Measurements from ENCODE around the gene CGNL1. TPM values are rescaled to one million over a fixed set of nuclear protein-coding genes. Genes with fewer than 3 reads are reported as not detected.

Gene CGNL1
- total RNA-seq, 2 donors from 2014 or later: not detected

GRCh38 chr15:57505949-57506391 is 129.7 kb downstream of the CGNL1 start:
- ATAC-seq (replicated peaks in 1 of 2): no peak
- Mint-ChIP-seq H3K27ac (no peak overlapping the region), H3K36me3 (ENCODE audit: insufficient read depth in 2 of 2) (no peaks in the 10 kb centered on the region), H3K4me1 (ENCODE audit: low read depth) (no peaks in the 10 kb centered on the region), H3K9me3 (no peaks in the 10 kb centered on the region), H3K4me3 (no peak overlapping the region), H3K27me3 (ENCODE audit: low read depth) (no peaks in the 10 kb centered on the region)
- DNase-seq: no peak

- no peaks in the 10 kb centered on the region for H3K27me3 Mint-ChIP-seq (ENCODE audit: low read depth)
- no peaks in the 10 kb centered on the region for H3K9me3 Mint-ChIP-seq
- H3K36me3 Mint-ChIP-seq (ENCODE audit: insufficient read depth in 2 of 2): no peaks in the 10 kb centered on the region
- no peak for DNase-seq
- ATAC-seq (replicated peaks in 1 of 2): no peak
- H3K4me3 Mint-ChIP-seq: no peak overlapping the region
- no peaks in the 10 kb centered on the region for H3K4me1 Mint-ChIP-seq (ENCODE audit: low read depth)
- H3K27ac Mint-ChIP-seq: no peak overlapping the region
Observed at GRCh38 chr15:57506422-57506821, 130.1 kb downstream of the CGNL1 start.

GRCh38 chr15:57507111-57507510 is 130.8 kb downstream of the CGNL1 start:
- ATAC-seq (replicated peaks in 1 of 2): no peak
- Mint-ChIP-seq H3K27ac (no peak overlapping the region), H3K27me3 (ENCODE audit: low read depth) (no peaks in the 10 kb centered on the region)

GRCh38 chr15:57509126-57509525 is 132.8 kb downstream of the CGNL1 start:
- no peaks in the 10 kb centered on the region for H3K27me3 Mint-ChIP-seq (ENCODE audit: low read depth)
- no peaks in the 10 kb centered on the region for H3K36me3 Mint-ChIP-seq (ENCODE audit: insufficient read depth in 2 of 2)
- ATAC-seq (replicated peaks in 1 of 2): no peak

More at GRCh38 chr15:57507111-57507510, 130.8 kb downstream of the CGNL1 start:
- no peak overlapping the region for H3K4me3 Mint-ChIP-seq
- H3K36me3 Mint-ChIP-seq (ENCODE audit: insufficient read depth in 2 of 2): no peaks in the 10 kb centered on the region
- H3K9me3 Mint-ChIP-seq: no peaks in the 10 kb centered on the region
- no peak for DNase-seq
- no peaks in the 10 kb centered on the region for H3K4me1 Mint-ChIP-seq (ENCODE audit: low read depth)

GRCh38 chr15:57509965-57510364 is 133.7 kb downstream of the CGNL1 start:
- H3K4me1 Mint-ChIP-seq (ENCODE audit: low read depth): no peaks in the 10 kb centered on the region
- no peaks in the 10 kb centered on the region for H3K9me3 Mint-ChIP-seq
- DNase-seq (no peak), ATAC-seq (replicated peaks in 1 of 2) (no peak)
- no peak overlapping the region for H3K4me3 Mint-ChIP-seq
- H3K27me3 Mint-ChIP-seq (ENCODE audit: low read depth): no peaks in the 10 kb centered on the region
- no peaks in the 10 kb centered on the region for H3K36me3 Mint-ChIP-seq (ENCODE audit: insufficient read depth in 2 of 2)
- H3K27ac Mint-ChIP-seq: no peak overlapping the region

More at GRCh38 chr15:57509126-57509525, 132.8 kb downstream of the CGNL1 start:
- Mint-ChIP-seq H3K27ac (no peak overlapping the region), H3K4me3 (no peak overlapping the region), H3K9me3 (no peaks in the 10 kb centered on the region), H3K4me1 (ENCODE audit: low read depth) (no peaks in the 10 kb centered on the region)
- no peak for DNase-seq

GRCh38 chr15:57510647-57511046 is 134.3 kb downstream of the CGNL1 start:
- no peak for DNase-seq
- Mint-ChIP-seq H3K27me3 (ENCODE audit: low read depth) (no peaks in the 10 kb centered on the region), H3K36me3 (ENCODE audit: insufficient read depth in 2 of 2) (no peaks in the 10 kb centered on the region), H3K27ac (no peak overlapping the region), H3K9me3 (no peaks in the 10 kb centered on the region), H3K4me3 (no peak overlapping the region), H3K4me1 (ENCODE audit: low read depth) (no peaks in the 10 kb centered on the region)
- no peak for ATAC-seq (replicated peaks in 1 of 2)

- H3K9me3 Mint-ChIP-seq: no peaks in the 10 kb centered on the region
- no peaks in the 10 kb centered on the region for H3K27me3 Mint-ChIP-seq (ENCODE audit: low read depth)
- no peak overlapping the region for H3K27ac Mint-ChIP-seq
- no peak overlapping the region for H3K4me3 Mint-ChIP-seq
- DNase-seq: no peak
- no peaks in the 10 kb centered on the region for H3K36me3 Mint-ChIP-seq (ENCODE audit: insufficient read depth in 2 of 2)
- no peaks in the 10 kb centered on the region for H3K4me1 Mint-ChIP-seq (ENCODE audit: low read depth)
- no peak for ATAC-seq (replicated peaks in 1 of 2)
Observed at GRCh38 chr15:57516327-57517029, 140.2 kb downstream of the CGNL1 start.

GRCh38 chr15:57517030-57517671 is 140.8 kb downstream of the CGNL1 start:
- no peaks in the 10 kb centered on the region for H3K4me1 Mint-ChIP-seq (ENCODE audit: low read depth)
- H3K27ac Mint-ChIP-seq: no peak overlapping the region
- no peaks in the 10 kb centered on the region for H3K9me3 Mint-ChIP-seq
- no peak for ATAC-seq (replicated peaks in 1 of 2)
- no peak for DNase-seq
- no peaks in the 10 kb centered on the region for H3K36me3 Mint-ChIP-seq (ENCODE audit: insufficient read depth in 2 of 2)
- H3K4me3 Mint-ChIP-seq: no peak overlapping the region
- H3K27me3 Mint-ChIP-seq (ENCODE audit: low read depth): no peaks in the 10 kb centered on the region

GRCh38 chr15:57518779-57519405 is 142.6 kb downstream of the CGNL1 start:
- ATAC-seq (replicated peaks in 1 of 2) (no peak), DNase-seq (no peak)
- Mint-ChIP-seq H3K36me3 (ENCODE audit: insufficient read depth in 2 of 2) (no peaks in the 10 kb centered on the region), H3K4me1 (ENCODE audit: low read depth) (no peaks in the 10 kb centered on the region), H3K4me3 (no peak overlapping the region), H3K27ac (no peak overlapping the region), H3K9me3 (no peaks in the 10 kb centered on the region), H3K27me3 (ENCODE audit: low read depth) (peaks cover 7% of the 10 kb centered on the region)

- no peaks in the 10 kb centered on the region for H3K36me3 Mint-ChIP-seq (ENCODE audit: insufficient read depth in 2 of 2)
- no peak for ATAC-seq (replicated peaks in 1 of 2)
Observed at GRCh38 chr15:57519806-57520205, 143.5 kb downstream of the CGNL1 start.

GRCh38 chr15:57521503-57521902 is 145.2 kb downstream of the CGNL1 start:
- no peaks in the 10 kb centered on the region for H3K36me3 Mint-ChIP-seq (ENCODE audit: insufficient read depth in 2 of 2)
- ATAC-seq (replicated peaks in 1 of 2): no peak
- H3K9me3 Mint-ChIP-seq: no peaks in the 10 kb centered on the region
- H3K27me3 Mint-ChIP-seq (ENCODE audit: low read depth): peaks cover 12% of the 10 kb centered on the region
- no peak overlapping the region for H3K4me3 Mint-ChIP-seq
- H3K27ac Mint-ChIP-seq: no peak overlapping the region
- no peak for DNase-seq
- H3K4me1 Mint-ChIP-seq (ENCODE audit: low read depth): no peaks in the 10 kb centered on the region

More at GRCh38 chr15:57519806-57520205, 143.5 kb downstream of the CGNL1 start:
- Mint-ChIP-seq H3K9me3 (no peaks in the 10 kb centered on the region), H3K4me3 (no peak overlapping the region), H3K4me1 (ENCODE audit: low read depth) (no peaks in the 10 kb centered on the region), H3K27ac (no peak overlapping the region), H3K27me3 (ENCODE audit: low read depth) (peaks cover 7% of the 10 kb centered on the region)
- no peak for DNase-seq

- no peaks in the 10 kb centered on the region for H3K9me3 Mint-ChIP-seq
- H3K4me1 Mint-ChIP-seq (ENCODE audit: low read depth): no peaks in the 10 kb centered on the region
- H3K4me3 Mint-ChIP-seq: no peak overlapping the region
- H3K36me3 Mint-ChIP-seq (ENCODE audit: insufficient read depth in 2 of 2): no peaks in the 10 kb centered on the region
- H3K27ac Mint-ChIP-seq: no peak overlapping the region
- ATAC-seq (replicated peaks in 1 of 2) (no peak), DNase-seq (no peak)
- H3K27me3 Mint-ChIP-seq (ENCODE audit: low read depth): peaks cover 15% of the 10 kb centered on the region
Observed at GRCh38 chr15:57522148-57522547, 145.8 kb downstream of the CGNL1 start.

GRCh38 chr15:57525581-57525980 is 149.3 kb downstream of the CGNL1 start:
- peaks cover 15% of the 10 kb centered on the region for H3K27me3 Mint-ChIP-seq (ENCODE audit: low read depth)
- H3K9me3 Mint-ChIP-seq: no peaks in the 10 kb centered on the region
- ATAC-seq (replicated peaks in 1 of 2): no peak
- no peak for DNase-seq
- no peaks in the 10 kb centered on the region for H3K4me1 Mint-ChIP-seq (ENCODE audit: low read depth)
- H3K36me3 Mint-ChIP-seq (ENCODE audit: insufficient read depth in 2 of 2): no peaks in the 10 kb centered on the region
- H3K27ac Mint-ChIP-seq: no peak overlapping the region
- no peak overlapping the region for H3K4me3 Mint-ChIP-seq
